IPS DF 6.9 (cell line): ENCODE data around the gene CD164L2.
"Not testable (repeated sequence)": the region's sequence is repeated elsewhere in the genome, so short reads cannot be mapped to it uniquely, and the experiment has no call there.

Experiments
- DNase-seq: peaks from one replicate; pipeline ENCODE4 v3.0.0-alpha.2; 2013; ENCODE audit warnings: low read depth, low spot score
- H3K27ac ChIP-seq: one replicate; pipeline ENCODE4 v1.5.1; 2013; ENCODE audit warnings: low read length, control low read depth
- H3K27me3 ChIP-seq: 2 replicates; pipeline ENCODE4 v1.6.1; 2013; ENCODE audit warnings: mild to moderate bottlenecking, low read length; ENCODE audit not compliant: control insufficient read depth, insufficient read depth
- H3K36me3 ChIP-seq: 2 replicates; pipeline ENCODE4 v1.6.1; 2013; ENCODE audit warnings: low read length; ENCODE audit not compliant: control insufficient read depth, insufficient read depth
- H3K4me1 ChIP-seq: 2 replicates; pipeline ENCODE4 v1.6.1; 2013; ENCODE audit warnings: low read length; ENCODE audit not compliant: control insufficient read depth, insufficient read depth
- H3K4me3 ChIP-seq: 2 replicates; pipeline ENCODE4 v1.5.1; 2013; ENCODE audit warnings: mild to moderate bottlenecking, low read length
- H3K9me3 ChIP-seq: 2 replicates; pipeline ENCODE4 v1.6.1; 2013; ENCODE audit warnings: low read length, inconsistent platforms; ENCODE audit not compliant: control insufficient read depth, insufficient read depth
- WGBS: extraction: QIAGEN DNeasy Blood & Tissue Kit; methylation state at CpG from one replicate; pipeline ENCODE4 v1.1.7; 2013; ENCODE audit warnings: mixed read lengths, missing lambda C conversion rate; ENCODE audit not compliant: insufficient read length, insufficient coverage; 5-methylcytosine and 5-hydroxymethylcytosine counted together

CD164L2 gene

DNA sequence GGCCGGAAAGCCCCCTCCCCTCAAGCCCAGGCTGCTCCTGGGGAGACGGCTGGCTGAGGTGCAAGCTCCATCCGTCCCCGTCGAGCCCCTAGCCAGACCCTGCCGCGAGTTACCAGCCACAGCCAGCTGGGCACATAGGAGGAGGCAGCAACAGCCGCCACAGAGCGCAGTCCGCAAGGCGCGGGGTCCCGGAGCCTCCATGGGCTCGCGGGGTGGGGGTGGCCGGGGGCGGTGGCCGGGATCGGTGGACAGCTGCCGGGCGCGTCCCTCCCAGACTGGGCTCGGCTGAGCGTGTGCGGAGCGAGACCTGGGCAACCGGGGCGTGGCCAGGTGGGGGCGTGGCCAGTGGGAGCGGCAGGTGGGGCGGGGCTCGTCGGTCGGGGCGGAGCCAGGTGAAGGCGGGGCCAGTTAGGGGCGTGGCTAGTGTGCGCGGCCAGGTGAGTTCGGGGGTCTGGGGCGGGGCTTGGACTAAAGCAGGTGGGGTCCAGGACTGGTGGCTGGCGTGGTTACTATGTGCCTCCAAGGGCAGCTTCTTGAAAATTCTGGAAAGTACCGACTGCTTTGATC is at the start of gene CD164L2:
TSS of gene CD164L2 (minus strand) at position 295 of the 567 bp plus-strand sequence. CDS start at position 201, 94 bp downstream.
- H3K9me3 ChIP-seq: no peaks in the 10 kb centered on the region
- WGBS: no CpG with 5 or more reads among the region's 43 CpGs
- no peak within 1 kb of the TSS for H3K27ac ChIP-seq
- H3K27me3 ChIP-seq: no peaks in the 10 kb centered on the region
- no peak for DNase-seq
- peaks cover 3% of the 10 kb centered on the region; the same call in 1 of the 2 replicates for H3K4me1 ChIP-seq
- no peaks in the 10 kb centered on the region for H3K36me3 ChIP-seq
- peak within 1 kb of the TSS; percentile 39; the same call in 1 of the 2 replicates for H3K4me3 ChIP-seq

DNA sequence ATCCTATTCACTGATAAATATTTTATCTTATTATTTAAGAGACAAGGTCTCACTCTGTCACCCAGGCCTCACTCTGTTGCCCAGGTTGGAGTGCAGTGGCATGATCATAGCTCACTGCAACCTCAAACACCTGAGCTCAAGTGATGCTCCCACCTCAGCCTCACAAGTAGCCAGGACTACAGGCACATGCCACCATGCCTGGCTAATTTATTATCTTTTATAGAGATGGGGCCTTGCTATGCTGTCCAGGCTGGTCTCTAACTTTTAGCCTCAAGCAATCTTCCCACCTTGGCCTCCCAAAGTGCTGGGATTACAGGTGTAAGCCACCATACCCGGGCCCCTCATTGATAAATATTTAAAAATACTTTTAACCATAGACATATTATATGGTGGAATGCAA is 49.6 kb upstream of the CD164L2 start:
- DNase-seq, H3K27me3 ChIP-seq, H3K4me1 ChIP-seq, H3K9me3 ChIP-seq, H3K4me3 ChIP-seq, H3K36me3 ChIP-seq, H3K27ac ChIP-seq: not testable (repeated sequence)
- no CpG with 5 or more reads among the region's 1 CpG for WGBS

DNA sequence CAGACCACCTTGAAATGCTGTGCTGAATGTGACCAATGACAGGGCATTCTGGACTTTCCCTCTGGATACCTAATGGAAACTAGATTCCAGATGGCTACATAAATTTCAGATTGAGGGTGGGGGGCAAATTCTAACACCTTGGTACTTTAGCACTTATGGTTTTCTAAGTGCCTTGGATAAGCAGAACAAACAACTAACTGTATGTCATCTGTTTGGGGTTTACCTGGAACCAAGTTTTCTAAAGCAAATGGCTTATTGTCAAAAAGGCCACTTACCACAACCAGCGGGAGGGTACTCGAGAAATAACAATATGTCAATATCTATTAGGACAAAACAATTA is 48.4 kb upstream of the CD164L2 start:
- Histone ChIP-seq H3K9me3 (no peaks in the 10 kb centered on the region), H3K4me1 (peaks cover 2% of the 10 kb centered on the region; the same call in 1 of the 2 replicates), H3K36me3 (no peaks in the 10 kb centered on the region), H3K4me3 (no peak overlapping the region), H3K27ac (no peak overlapping the region), H3K27me3 (no peaks in the 10 kb centered on the region)
- DNase-seq: no peak
- no CpG with 5 or more reads among the region's 2 CpGs for WGBS

DNA sequence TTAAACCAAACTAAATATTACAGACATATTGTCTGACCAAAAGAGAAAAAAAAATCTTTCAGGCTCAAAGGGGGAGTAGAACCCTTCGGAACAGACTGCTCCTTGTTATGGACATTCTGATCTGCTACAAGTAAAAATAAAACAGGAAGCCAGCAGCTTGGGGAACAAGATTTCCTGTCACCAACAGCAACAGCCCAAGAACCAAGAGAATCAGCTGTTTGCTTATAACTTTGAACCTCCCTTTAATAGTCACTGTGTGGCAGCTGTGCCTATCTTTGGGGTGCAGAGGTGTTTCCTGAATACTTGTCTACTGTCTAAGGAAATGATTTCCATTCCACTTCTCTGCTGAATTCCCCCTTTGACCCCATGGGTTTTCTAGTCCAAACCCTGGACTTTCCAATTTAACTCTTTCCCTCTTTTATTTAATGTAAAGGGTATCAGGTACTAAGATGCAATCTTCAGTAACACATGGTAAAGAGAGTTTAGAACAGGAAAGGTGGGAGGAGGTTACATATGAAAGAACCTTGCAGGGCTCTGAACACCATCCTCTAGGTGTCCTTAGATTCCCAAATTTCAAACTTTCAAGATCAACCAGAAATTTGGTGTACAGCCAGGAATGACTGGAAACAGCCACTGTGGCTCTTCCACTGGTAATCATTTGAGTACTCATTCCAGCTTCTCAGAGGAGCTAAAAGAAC is 47.9 kb upstream of the CD164L2 start:
- H3K27ac ChIP-seq: no peak overlapping the region
- H3K9me3 ChIP-seq: no peaks in the 10 kb centered on the region
- H3K4me1 ChIP-seq: peaks cover 2% of the 10 kb centered on the region; the same call in 1 of the 2 replicates
- H3K27me3 ChIP-seq: no peaks in the 10 kb centered on the region
- no CpG with 5 or more reads among the region's 1 CpG for WGBS
- DNase-seq: no peak
- H3K4me3 ChIP-seq: no peak overlapping the region
- no peaks in the 10 kb centered on the region for H3K36me3 ChIP-seq

DNA sequence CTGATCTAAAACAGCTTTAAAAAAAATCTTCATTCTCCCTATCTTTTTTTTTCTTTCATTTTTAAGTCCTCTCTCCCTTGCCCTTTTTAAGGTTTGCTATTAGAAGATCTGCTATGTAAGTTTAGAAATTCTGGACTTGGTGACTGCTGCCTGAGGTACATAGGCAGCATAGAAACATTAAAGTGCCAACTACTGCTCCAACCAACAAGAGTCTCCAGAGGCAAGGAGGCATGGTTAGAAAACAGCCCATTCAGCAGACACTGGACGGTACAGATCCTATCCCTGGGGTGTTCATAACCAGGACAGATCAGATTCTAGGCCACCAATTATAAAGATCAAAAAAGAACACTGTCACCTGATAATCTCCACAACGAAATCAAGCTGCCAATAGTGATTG is 45.9 kb upstream of the CD164L2 start:
- WGBS: no CpG with 5 or more reads among the region's 2 CpGs
- H3K4me3 ChIP-seq: no peak overlapping the region
- H3K27ac ChIP-seq: peak overlapping the region; percentile 48

DNA sequence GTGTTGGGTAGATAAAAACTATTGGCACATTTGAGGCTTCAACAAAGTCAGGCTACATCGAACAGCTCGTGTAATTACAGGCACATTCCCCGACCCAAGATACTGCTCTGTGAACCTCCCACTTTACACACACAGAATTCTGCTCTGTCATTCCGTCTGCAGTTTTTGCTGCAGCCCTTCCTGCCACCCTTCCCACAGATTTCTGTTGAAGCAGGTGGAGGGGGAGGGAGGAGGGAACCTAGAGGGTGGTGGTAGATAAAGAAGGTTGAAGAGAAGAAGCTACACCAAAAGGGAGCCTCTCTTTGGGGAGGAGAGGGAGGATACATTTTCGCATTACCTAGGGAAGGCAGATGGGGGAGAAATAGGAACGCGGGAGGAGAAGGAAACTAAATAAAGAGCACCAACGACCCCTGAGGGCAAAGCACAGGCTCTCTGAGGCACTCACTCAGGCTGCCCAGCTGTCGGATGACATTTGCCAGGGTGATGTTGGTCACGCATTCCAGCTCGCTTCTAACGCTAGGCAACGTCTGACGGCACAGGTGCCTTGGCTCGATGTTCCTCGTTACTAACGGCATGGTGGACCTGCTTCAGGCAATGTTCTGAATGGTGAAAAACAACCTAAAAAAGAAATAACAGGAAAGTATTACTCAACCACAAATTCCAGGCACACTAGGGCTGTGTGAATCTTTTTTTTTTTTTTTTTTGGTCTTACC is 45.3 kb upstream of the CD164L2 start:
- WGBS: no CpG with 5 or more reads among the region's 17 CpGs
- no peaks in the 10 kb centered on the region for H3K36me3 ChIP-seq
- peaks cover 2% of the 10 kb centered on the region; the same call in 1 of the 2 replicates for H3K4me1 ChIP-seq
- no peaks in the 10 kb centered on the region for H3K27me3 ChIP-seq
- no peaks in the 10 kb centered on the region for H3K9me3 ChIP-seq
- no peak for DNase-seq
- no peak overlapping the region for H3K4me3 ChIP-seq
- H3K27ac ChIP-seq: no peak overlapping the region

More for the DNA sequence above, 45.9 kb upstream of the CD164L2 start:
- no peaks in the 10 kb centered on the region for H3K27me3 ChIP-seq
- H3K36me3 ChIP-seq: no peaks in the 10 kb centered on the region
- no peaks in the 10 kb centered on the region for H3K9me3 ChIP-seq
- peaks cover 2% of the 10 kb centered on the region; the same call in 1 of the 2 replicates for H3K4me1 ChIP-seq
- DNase-seq: no peak

DNA sequence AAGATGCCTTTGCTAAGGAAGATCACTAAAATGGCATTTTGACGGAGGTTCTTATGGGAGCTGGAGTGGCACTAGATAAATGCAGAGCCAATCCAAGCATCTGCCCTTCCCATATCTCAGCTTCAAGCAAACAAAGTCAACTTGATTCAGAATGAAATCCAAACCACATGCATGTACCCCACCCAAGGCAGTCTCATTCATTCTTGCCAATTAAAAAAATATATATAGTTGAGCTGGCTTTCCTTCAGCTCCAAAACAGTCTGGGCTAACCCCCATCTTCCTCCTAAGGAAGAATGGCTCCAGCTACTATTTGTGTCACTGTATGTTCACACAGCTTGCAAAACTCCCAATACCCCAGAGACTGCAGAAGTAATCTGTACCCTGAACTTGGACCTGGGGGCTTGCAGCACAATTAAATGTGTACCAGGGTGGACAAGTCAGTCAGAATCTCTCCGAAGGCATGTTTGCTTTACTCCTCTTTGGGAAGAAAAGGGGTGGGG is 44.7 kb upstream of the CD164L2 start:
- no peak for DNase-seq
- Histone ChIP-seq H3K4me1 (peaks cover 2% of the 10 kb centered on the region; the same call in 1 of the 2 replicates), H3K9me3 (no peaks in the 10 kb centered on the region), H3K27me3 (no peaks in the 10 kb centered on the region), H3K27ac (no peak overlapping the region), H3K4me3 (no peak overlapping the region), H3K36me3 (no peaks in the 10 kb centered on the region)
- WGBS: no CpG with 5 or more reads among the region's 2 CpGs

DNA sequence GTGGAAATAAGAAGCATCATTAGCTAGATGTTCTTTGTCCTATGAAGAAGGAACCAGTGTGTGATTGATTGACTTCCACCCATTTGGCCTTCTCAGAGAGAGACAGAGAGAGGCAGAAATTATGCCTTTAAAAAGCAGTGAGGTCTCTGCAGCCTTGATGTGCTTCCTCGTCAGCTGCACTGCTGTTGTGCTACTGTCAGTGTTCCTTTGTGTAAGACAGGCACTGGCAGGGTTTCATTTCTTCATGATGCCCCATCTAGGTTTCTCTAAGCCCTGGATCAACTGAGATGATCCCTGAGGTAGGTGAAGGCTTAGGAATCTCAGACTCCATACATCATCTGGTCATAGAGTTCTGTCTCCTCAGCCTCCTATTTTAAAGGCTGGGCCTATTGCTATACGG is 44.2 kb upstream of the CD164L2 start:
- no peak overlapping the region for H3K4me3 ChIP-seq
- H3K27ac ChIP-seq: no peak overlapping the region
- H3K27me3 ChIP-seq: no peaks in the 10 kb centered on the region
- no peak for DNase-seq
- peaks cover 2% of the 10 kb centered on the region; the same call in 1 of the 2 replicates for H3K4me1 ChIP-seq
- WGBS: no CpG with 5 or more reads among the region's 2 CpGs
- H3K9me3 ChIP-seq: no peaks in the 10 kb centered on the region
- no peaks in the 10 kb centered on the region for H3K36me3 ChIP-seq

DNA sequence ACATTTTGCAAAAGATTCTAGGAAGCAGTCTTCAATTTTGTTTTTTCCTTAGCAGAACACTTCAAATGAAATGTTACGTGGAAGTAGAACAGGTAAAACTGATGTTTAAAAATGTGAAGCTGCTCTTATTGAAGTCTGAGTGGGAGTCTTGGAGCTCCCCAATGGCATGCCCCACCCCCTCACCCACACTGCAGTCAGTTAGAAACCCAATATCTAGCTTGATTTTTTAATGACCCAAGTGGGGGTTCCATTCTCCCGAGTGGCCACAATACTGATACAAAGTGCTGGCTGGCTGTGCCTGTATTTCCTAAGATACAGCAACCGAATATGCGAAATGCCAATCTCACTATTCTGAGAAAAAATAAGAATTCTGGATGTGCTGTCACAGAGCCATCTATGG is 40.6 kb upstream of the CD164L2 start:
- H3K27me3 ChIP-seq: no peaks in the 10 kb centered on the region
- H3K27ac ChIP-seq: no peak overlapping the region
- peaks cover 1% of the 10 kb centered on the region; the same call in 1 of the 2 replicates for H3K4me1 ChIP-seq
- no peaks in the 10 kb centered on the region for H3K9me3 ChIP-seq
- H3K4me3 ChIP-seq: no peak overlapping the region
- no peaks in the 10 kb centered on the region for H3K36me3 ChIP-seq
- WGBS: no CpG with 5 or more reads among the region's 4 CpGs
- DNase-seq: no peak

DNA sequence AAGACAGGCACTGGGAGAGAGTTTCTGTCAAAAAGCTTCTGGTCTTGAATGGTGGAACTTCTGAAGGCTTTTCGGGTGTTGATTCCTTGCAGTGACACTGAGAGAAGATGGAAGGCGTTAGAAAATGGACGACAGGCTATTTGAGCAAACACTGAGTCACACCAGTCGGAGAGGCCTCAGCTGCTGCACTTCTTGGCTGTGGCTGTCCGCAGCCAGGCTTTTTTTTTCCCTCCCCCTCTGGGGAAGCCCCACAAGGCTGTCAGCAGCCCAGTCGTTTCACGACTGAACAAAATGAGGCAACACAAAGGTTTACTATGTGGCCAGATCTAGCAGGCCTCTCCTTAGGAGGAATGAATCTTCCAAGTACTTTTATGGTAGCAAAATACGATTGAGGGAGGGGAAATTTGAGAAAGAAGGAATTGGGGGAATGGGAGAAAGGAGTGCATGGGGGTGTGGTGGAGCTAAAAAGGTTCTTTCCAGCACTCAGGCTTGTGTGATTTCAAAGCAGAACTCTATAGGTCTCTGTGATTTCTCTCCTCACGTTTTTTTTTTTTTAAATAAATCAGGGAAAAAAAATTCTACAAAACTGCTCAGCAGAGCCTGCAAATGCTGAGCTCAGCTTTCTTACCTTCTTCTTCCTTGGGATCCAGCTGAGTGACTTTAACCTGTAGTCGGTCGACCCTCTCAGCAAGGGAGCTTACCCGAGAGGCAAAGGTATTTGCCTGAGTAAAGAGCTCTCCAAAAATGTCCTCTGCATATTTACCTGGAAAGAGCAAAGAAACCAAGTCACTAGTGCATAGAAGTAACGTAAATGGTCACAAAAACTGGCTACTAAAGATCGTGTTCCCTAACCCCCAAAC is 35.4 kb upstream of the CD164L2 start:
- Histone ChIP-seq H3K4me1 (peaks cover 1% of the 10 kb centered on the region; the same call in 1 of the 2 replicates), H3K9me3 (no peaks in the 10 kb centered on the region), H3K4me3 (no peak overlapping the region), H3K36me3 (peaks cover 6% of the 10 kb centered on the region; the same call in 1 of the 2 replicates), H3K27ac (no peak overlapping the region), H3K27me3 (no peaks in the 10 kb centered on the region)
- WGBS: 100% methylated on average over 1 of the region's 14 CpGs
- no peak for DNase-seq
